SK-N-SH (cell line): ENCODE measurements around the gene APOO. TPM values are rescaled to one million over a fixed set of nuclear protein-coding genes. Genes with fewer than 3 reads are reported as not detected.

ENCODE experiments used
- CTCF ChIA-PET: fragments of 300-600, 350-600 bp; formaldehyde crosslinking; extraction: SDS; loops from one replicate; lab custom pipeline; 2021; lab: Yijun Ruan, JAX
- POLR2A ChIA-PET: fragments of 350-600 bp; sonication (Branson Sonifier 250); formaldehyde crosslinking; extraction: SDS; loops from one replicate; lab custom pipeline; 2020; ENCODE audit warnings: antibody characterized with exemption, inconsistent platforms; lab: Yijun Ruan, JAX
- DNase-seq: peaks from one replicate; pipeline ENCODE4 v3.0.0; 2012
- H2AFZ ChIP-seq: fragments of 200-600 bp; sonication (generic); 2 replicates; pipeline ENCODE4 v1.8.1; 2016; ENCODE audit warnings: antibody characterized with exemption, mild to moderate bottlenecking, low read depth
- H3F3A ChIP-seq: fragments of 200-600 bp; sonication (generic); replicated peaks from 2 replicates; pipeline ENCODE3; 2016; ENCODE audit warnings: antibody characterized with exemption, mild to moderate bottlenecking; ENCODE audit not compliant: insufficient read depth
- H3K27ac ChIP-seq, 2 experiments: fragments of 200-500 bp in 1 of 2; fragments of 200-600 bp in 1 of 2; sonication (Bioruptor generic) in 1 of 2; sonication (generic), shearing (Covaris generic) in 1 of 2; 2 replicates each; pipeline versions ENCODE4 v1.5.1 to v1.6.1; 2014 to 2016; ENCODE audit warnings: low read depth in 2 of 2, inconsistent platforms in 1 of 2, low read length in 1 of 2, mild to moderate bottlenecking in 1 of 2, mixed read lengths in 1 of 2
- H3K27me3 ChIP-seq: fragments of 200-600 bp; sonication (generic), shearing (Covaris generic); 2 replicates; pipeline ENCODE4 v1.6.1; 2016; ENCODE audit warnings: mixed run types; ENCODE audit not compliant: insufficient read depth
- H3K36me3 ChIP-seq, 2 experiments: fragments of 200-500 bp in 1 of 2; fragments of 200-600 bp in 1 of 2; sonication (Bioruptor generic) in 1 of 2; sonication (generic) in 1 of 2; replicated peaks in 1 of 2; 2 replicates each; pipeline versions ENCODE3 to v1.5.1; 2014 to 2016; ENCODE audit warnings: low read length in 1 of 2, mild to moderate bottlenecking in 1 of 2; ENCODE audit not compliant: insufficient read depth in 2 of 2, control insufficient read depth in 1 of 2
- H3K4me1 ChIP-seq, 2 experiments: fragments of 200-500 bp in 1 of 2; fragments of 200-600 bp in 1 of 2; sonication (Bioruptor generic) in 1 of 2; sonication (generic), shearing (Covaris generic) in 1 of 2; 2 replicates each; pipeline versions ENCODE4 v1.5.1 to v1.6.1; 2014 to 2016; ENCODE audit warnings: low read depth in 1 of 2, low read length in 1 of 2, mixed run types in 1 of 2; ENCODE audit not compliant: insufficient read depth in 2 of 2, control insufficient read depth in 1 of 2
- H3K4me2 ChIP-seq: fragments of 200-600 bp; sonication (generic), shearing (Covaris generic); 2 replicates; pipeline ENCODE4 v1.6.1; 2017; ENCODE audit warnings: mixed run types
- H3K4me3 ChIP-seq, 2 experiments: fragments of 200-500 bp in 1 of 2; fragments of 200-600 bp in 1 of 2; sonication (Bioruptor generic) in 1 of 2; sonication (generic), shearing (Covaris generic) in 1 of 2; 2 replicates each; pipeline versions ENCODE4 v1.5.1 to v1.8.1; 2014 to 2016; ENCODE audit warnings: low read depth in 2 of 2, inconsistent platforms in 1 of 2, low read length in 1 of 2, mild to moderate bottlenecking in 1 of 2, mixed read lengths in 1 of 2, moderate library complexity in 1 of 2
- H3K79me2 ChIP-seq: fragments of 200-600 bp; sonication (generic); 2 replicates; pipeline ENCODE4 v1.8.1; 2017; ENCODE audit warnings: mild to moderate bottlenecking; ENCODE audit not compliant: insufficient read depth
- H3K9ac ChIP-seq: fragments of 200-600 bp; sonication (generic); 2 replicates; pipeline ENCODE4 v1.6.1; 2017; ENCODE audit warnings: mixed run types
- H3K9me2 ChIP-seq: fragments of 200-600 bp; sonication (generic); 2 replicates; pipeline ENCODE4 v1.6.1; 2017; ENCODE audit warnings: mixed run types
- H3K9me3 ChIP-seq: fragments of 200-600 bp; sonication (generic); 2 replicates; pipeline ENCODE4 v1.6.1; 2017; ENCODE audit warnings: mixed run types, mild to moderate bottlenecking, moderate library complexity
- H4K20me1 ChIP-seq: fragments of 200-600 bp; sonication (generic); 2 replicates; pipeline ENCODE4 v1.6.1; 2017; ENCODE audit warnings: mild to moderate bottlenecking, mixed run types; ENCODE audit not compliant: insufficient read depth
- CHD2 ChIP-seq: fragments of 150-350 bp; IDR thresholded peaks from 2 replicates; pipeline ENCODE4 v1.6.1; 2018; ENCODE audit warnings: low read length; ENCODE audit not compliant: partially characterized antibody
- CTCF ChIP-seq: fragments of 200-600 bp; sonication (generic); IDR thresholded peaks from 2 replicates; pipeline ENCODE4 v1.6.1; 2017; ENCODE audit warnings: antibody characterized with exemption, mild to moderate bottlenecking, moderate library complexity
- ELF1 ChIP-seq: IDR thresholded peaks from 2 replicates; pipeline ENCODE4 v1.4.0; 2012
- EZH2phosphoT487 ChIP-seq: fragments of 200-600 bp; sonication (generic); IDR thresholded peaks from 2 replicates; pipeline ENCODE4 v1.6.1; 2017; ENCODE audit warnings: low read depth, mixed run types, mild to moderate bottlenecking, antibody characterized with exemption, moderate library complexity, borderline replicate concordance
- FOXJ3 ChIP-seq: sonication (generic); formaldehyde crosslinking; IDR thresholded peaks from 2 replicates; pipeline ENCODE4 v1.5.1; 2020; ENCODE audit warnings: mild to moderate bottlenecking, missing genetic modification reagents
- FOXM1 ChIP-seq: IDR thresholded peaks from 2 replicates; pipeline ENCODE4 v1.4.0; 2012; ENCODE audit warnings: low read depth, mild to moderate bottlenecking
- GABPA ChIP-seq: IDR thresholded peaks from 2 replicates; pipeline ENCODE4 v1.4.0; 2012; ENCODE audit warnings: low read depth, mild to moderate bottlenecking
- JUND ChIP-seq: IDR thresholded peaks from 2 replicates; pipeline ENCODE4 v1.4.0; 2012
- MXI1 ChIP-seq: IDR thresholded peaks from 2 replicates; pipeline ENCODE4 v1.6.1; 2012; ENCODE audit warnings: mild to moderate bottlenecking, low read depth, low read length, improper control_type of control experiment
- NFIC ChIP-seq: IDR thresholded peaks from 2 replicates; pipeline ENCODE4 v1.4.0; 2012; ENCODE audit warnings: borderline replicate concordance
- NRF1 ChIP-seq: IDR thresholded peaks from 2 replicates; pipeline ENCODE4 v1.6.1; 2012; ENCODE audit warnings: low read depth, mild to moderate bottlenecking, low read length
- RAD21 ChIP-seq: IDR thresholded peaks from 2 replicates; pipeline ENCODE4 v1.6.1; 2012; ENCODE audit warnings: mild to moderate bottlenecking, low read length
- RXRA ChIP-seq: IDR thresholded peaks from 2 replicates; pipeline ENCODE4 v1.4.0; 2012; ENCODE audit warnings: low read depth, mild to moderate bottlenecking, borderline replicate concordance
- SIN3A ChIP-seq: IDR thresholded peaks from 2 replicates; pipeline ENCODE4 v1.6.1; 2012; ENCODE audit warnings: low read depth, mild to moderate bottlenecking, low read length, moderate library complexity, borderline replicate concordance
- SMC3 ChIP-seq: IDR thresholded peaks from 2 replicates; pipeline ENCODE4 v1.6.1; 2012; ENCODE audit warnings: low read depth, low read length, improper control_type of control experiment
- TAF1 ChIP-seq: IDR thresholded peaks from 2 replicates; pipeline ENCODE4 v1.6.1; 2012; ENCODE audit warnings: low read depth, mild to moderate bottlenecking, low read length, moderate library complexity, borderline replicate concordance
- TCF12 ChIP-seq: IDR thresholded peaks from 2 replicates; pipeline ENCODE4 v1.4.0; 2012
- YY1 ChIP-seq: IDR thresholded peaks from 2 replicates; pipeline ENCODE4 v1.4.0; 2012; ENCODE audit warnings: low read depth, mild to moderate bottlenecking
- ZBTB33 ChIP-seq: IDR thresholded peaks from 2 replicates; pipeline ENCODE4 v1.4.0; 2012; ENCODE audit warnings: low read depth, borderline replicate concordance
- WGBS: methylation state at CpG from one replicate; pipeline ENCODE4 v1.1.6; 2017; ENCODE audit warnings: low lambda C conversion rate; 5-methylcytosine and 5-hydroxymethylcytosine counted together
- polyA plus RNA-seq, 3 experiments: library from polyadenylated mRNA; depleted of rRNA; stranded (reverse); fragments of >200 nt; gene quantifications; 2 replicates each; pipeline ENCODE4 v1.2.3, GENCODE V29; 2012

Gene APOO
- polyA plus RNA-seq, 1 of the 3 experiments (the other 2 are of a cell fraction) = 22.0 TPM

- TF ChIP-seq TAF1 (no peak), NRF1 (no peak), JUND (no peak), TCF12 (no peak), CTCF (no peak), CHD2 (no peak), FOXJ3 (no peak)
Measured at GRCh38 chrX:23937100-23937499, 29.4 kb upstream of the APOO start (continued).

- Histone ChIP-seq H2AFZ (no peak overlapping the region), H3K4me1 (no peaks in the 10 kb centered on the region), H3K79me2 (no peaks in the 10 kb centered on the region), H3F3A (no peaks in the 10 kb centered on the region), H3K36me3 (no peaks in the 10 kb centered on the region), H4K20me1 (no peaks in the 10 kb centered on the region), H3K27me3 (peaks cover 4% of the 10 kb centered on the region; the same call in 1 of the 2 replicates), H3K9me3 (no peaks in the 10 kb centered on the region), H3K4me3 (no peak overlapping the region), H3K27ac (no peak overlapping the region), H3K9me2 (no peaks in the 10 kb centered on the region), H3K9ac (no peak overlapping the region), H3K4me2 (no peak overlapping the region)
- CTCF ChIA-PET = no interaction called here
- TF ChIP-seq YY1 (no peak), CTCF (no peak), MXI1 (no peak), EZH2phosphoT487 (no peak), FOXM1 (no peak), NRF1 (no peak), SMC3 (no peak)
- DNase-seq = no peak
- WGBS = 8% methylated on average over 1 of the region's 1 CpG
- POLR2A ChIA-PET = no interaction called here
Measured at GRCh38 chrX:23936180-23936579, 28.4 kb upstream of the APOO start.

GRCh38 chrX:23935106-23935505, 27.4 kb upstream of the APOO start:
- CTCF ChIA-PET = interaction anchor here (0.9 to 1.0 kb wide), 2 partner anchors 9 to 27 kb away, joined by 3 read pairs; partner anchors contain the start of genes APOO and CXorf58

More at GRCh38 chrX:23935106-23935505, 27.4 kb upstream of the APOO start:
- no peaks in the 10 kb centered on the region for H3F3A ChIP-seq
- TF ChIP-seq SIN3A = no peak
- TF ChIP-seq GABPA = no peak
- TF ChIP-seq MXI1 = no peak
- no peak for TF ChIP-seq NRF1
- TF ChIP-seq SMC3 = no peak
- TF ChIP-seq ELF1 = no peak
- no peak for TF ChIP-seq ZBTB33
- no peak for TF ChIP-seq RXRA
- no peak for TF ChIP-seq NFIC
- no peak for TF ChIP-seq RAD21
- TF ChIP-seq, all 33 proteins: peak for 0
- no peaks in the 10 kb centered on the region for H4K20me1 ChIP-seq
- no peaks in the 10 kb centered on the region for H3K9me2 ChIP-seq
- no peak overlapping the region for H3K4me3 ChIP-seq
- POLR2A ChIA-PET = no interaction called here
- no peak overlapping the region for H3K9ac ChIP-seq
- H3K4me2 ChIP-seq = no peak overlapping the region
- H2AFZ ChIP-seq = no peak overlapping the region
- H3K27me3 ChIP-seq = no peaks in the 10 kb centered on the region; the same call in 1 of the 2 replicates
- no peaks in the 10 kb centered on the region for H3K4me1 ChIP-seq
- H3K9me3 ChIP-seq = no peaks in the 10 kb centered on the region
- H3K79me2 ChIP-seq = no peaks in the 10 kb centered on the region
- H3K27ac ChIP-seq = no peak overlapping the region
- 44% methylated on average over 11 of the region's 11 CpGs for WGBS
- no peak for DNase-seq
- H3K36me3 ChIP-seq = no peaks in the 10 kb centered on the region
